PC-3 (cell line): Measurements from ENCODE around the gene ZNF316.

Source experiments
- CTCF ChIP-seq: fragments of 300-600 bp; sonication (generic); conservative IDR thresholded peaks from 2 replicates; pipeline ENCODE4 v1.5.1; 2017; ENCODE audit warnings: antibody characterized with exemption, low read depth, mild to moderate bottlenecking, low read length
- EZH2phosphoT487 ChIP-seq: fragments of 300-600 bp; sonication (generic); IDR thresholded peaks from 2 replicates; pipeline ENCODE4 v1.6.1; 2018; ENCODE audit warnings: mild to moderate bottlenecking, antibody characterized with exemption, low read length, borderline replicate concordance

GRCh38 chr7:6641305-6642035 lies 4.4 kb downstream of the ZNF316 start:
- TF ChIP-seq CTCF (no peak), EZH2phosphoT487 (no peak)
